Liver (tissue), 9 donors: ENCODE results near the gene GABBR2. TPM values are rescaled to one million over a fixed set of nuclear protein-coding genes. Genes with fewer than 3 reads are reported as not detected.

Source experiments
- DNase-seq: peaks from one replicate; pipeline ENCODE4 v3.0.0-alpha.2; 2017; ENCODE audit warnings: low spot score
- H3K27ac ChIP-seq, 2 donors: one replicate each; pipeline ENCODE4 v1.7.0; 2013; ENCODE audit warnings: inconsistent platforms in 2 of 2, low read length in 2 of 2, control low read depth in 1 of 2, low read depth in 1 of 2, mild to moderate bottlenecking in 1 of 2
- H3K27me3 ChIP-seq, 4 donors: one replicate each; pipeline versions ENCODE4 v1.6.1 to v1.7.0; 2013; ENCODE audit warnings: low read length in 3 of 4, inconsistent platforms in 1 of 4, mild to moderate bottlenecking in 1 of 4, moderate library complexity in 1 of 4; ENCODE audit not compliant: control insufficient read depth in 4 of 4, insufficient read depth in 4 of 4
- H3K36me3 ChIP-seq, 4 donors: one replicate each; pipeline versions ENCODE4 v1.6.1 to v1.7.0; 2013; ENCODE audit warnings: low read length in 3 of 4, mild to moderate bottlenecking in 3 of 4, low read depth in 1 of 4, moderate library complexity in 1 of 4; ENCODE audit not compliant: control insufficient read depth in 4 of 4, insufficient read depth in 3 of 4
- H3K4me1 ChIP-seq, 4 donors: one replicate each; pipeline versions ENCODE4 v1.6.1 to v1.7.0; 2013; ENCODE audit warnings: low read length in 3 of 4, mild to moderate bottlenecking in 3 of 4, moderate library complexity in 1 of 4; ENCODE audit not compliant: control insufficient read depth in 4 of 4, insufficient read depth in 4 of 4
- H3K4me3 ChIP-seq, 3 donors: one replicate each; pipeline versions ENCODE4 v1.6.1 to v1.7.0; 2013; ENCODE audit warnings: low read length in 3 of 3, control low read depth in 1 of 3, low read depth in 1 of 3, mild to moderate bottlenecking in 1 of 3
- H3K9ac ChIP-seq, 2 donors: one replicate each; pipeline ENCODE4 v1.7.0; 2013; ENCODE audit warnings: low read length in 2 of 2, mild to moderate bottlenecking in 2 of 2, moderate library complexity in 2 of 2, control low read depth in 1 of 2, low read depth in 1 of 2
- H3K9me3 ChIP-seq, 4 donors: one replicate each; pipeline versions ENCODE4 v1.6.1 to v1.7.0; 2013; ENCODE audit warnings: low read length in 3 of 4; ENCODE audit not compliant: control insufficient read depth in 4 of 4
- ATF3 ChIP-seq: IDR thresholded peaks from 2 replicates; pipeline ENCODE4 v1.6.1; 2016; ENCODE audit warnings: antibody characterized with exemption
- CTCF ChIP-seq: fragments of 150-350 bp; IDR thresholded peaks from 2 replicates; pipeline ENCODE4 v1.5.1; 2017; ENCODE audit warnings: improper control_type of control experiment, low read depth, low read length; ENCODE audit not compliant: missing input control
- EGR1 ChIP-seq, 2 donors: IDR thresholded peaks; 2 replicates each; pipeline ENCODE4 v1.6.1; 2016 to 2018; ENCODE audit warnings: antibody characterized with exemption in 2 of 2, low read depth in 2 of 2
- FOXA1 ChIP-seq: IDR thresholded peaks from 2 replicates; pipeline ENCODE4 v1.6.1; 2016; ENCODE audit warnings: antibody characterized with exemption
- FOXA2 ChIP-seq: IDR thresholded peaks from 2 replicates; pipeline ENCODE4 v1.6.1; 2016; ENCODE audit warnings: antibody characterized with exemption
- GABPA ChIP-seq, 2 donors: IDR thresholded peaks in 1 of 2; conservative IDR thresholded peaks in 1 of 2; 2 replicates each; pipeline ENCODE4 v1.6.1; 2016; ENCODE audit warnings: antibody characterized with exemption in 2 of 2, mild to moderate bottlenecking in 1 of 2, moderate library complexity in 1 of 2
- HNF4A ChIP-seq, 2 donors: conservative IDR thresholded peaks; 2 replicates each; pipeline ENCODE4 v1.6.1; 2016; ENCODE audit warnings: antibody characterized with exemption in 2 of 2, mild to moderate bottlenecking in 2 of 2
- HNF4G ChIP-seq: IDR thresholded peaks from 2 replicates; pipeline ENCODE4 v1.6.1; 2016; ENCODE audit warnings: antibody characterized with exemption
- JUND ChIP-seq, 2 donors: IDR thresholded peaks; 2 replicates each; pipeline ENCODE4 v1.6.1; 2016; ENCODE audit warnings: antibody characterized with exemption in 2 of 2
- MAX ChIP-seq: IDR thresholded peaks from 2 replicates; pipeline ENCODE4 v1.6.1; 2016; ENCODE audit warnings: antibody characterized with exemption
- RAD21 ChIP-seq, 2 donors: IDR thresholded peaks; 2 replicates each; pipeline ENCODE4 v1.6.1; 2016; ENCODE audit warnings: antibody characterized with exemption in 2 of 2, mild to moderate bottlenecking in 2 of 2
- REST ChIP-seq: IDR thresholded peaks from 2 replicates; pipeline ENCODE4 v1.6.1; 2016; ENCODE audit warnings: antibody characterized with exemption, mild to moderate bottlenecking
- RXRA ChIP-seq, 2 donors: IDR thresholded peaks; 2 replicates each; pipeline ENCODE4 v1.6.1; 2017 to 2018; ENCODE audit warnings: antibody characterized with exemption in 2 of 2, mild to moderate bottlenecking in 1 of 2
- SP1 ChIP-seq: IDR thresholded peaks from 2 replicates; pipeline ENCODE4 v1.6.1; 2018; ENCODE audit warnings: antibody characterized with exemption, mild to moderate bottlenecking
- TAF1 ChIP-seq: conservative IDR thresholded peaks from 2 replicates; pipeline ENCODE4 v1.6.1; 2016; ENCODE audit warnings: antibody characterized with exemption, mild to moderate bottlenecking
- ZBTB33 ChIP-seq: IDR thresholded peaks from 2 replicates; pipeline ENCODE4 v1.6.1; 2016; ENCODE audit warnings: antibody characterized with exemption
- WGBS: extraction: QIAGEN DNeasy Blood & Tissue Kit; methylation state at CpG from one replicate; pipeline ENCODE4 v1.1.7; 2013; 5-methylcytosine and 5-hydroxymethylcytosine counted together
- polyA plus RNA-seq, 2 donors: library from polyadenylated mRNA; stranded (reverse) in 1 of 2; unstranded in 1 of 2; fragments of 200-250 nt in 1 of 2; fragments of >200 nt in 1 of 2; fragmentation: Nextera tagmentation in 1 of 2; extraction: Ambion mirVana in 1 of 2; gene quantifications; one replicate each; pipeline versions ENCODE4 v1.2.1 to v1.2.3, GENCODE V29; 2013 to 2015
- total RNA-seq, 2 donors: library from RNA; depleted of rRNA; stranded (reverse); fragments of >200 nt; gene quantifications; one replicate each; pipeline ENCODE4 v1.2.3, GENCODE V29; 2014
- donor health status: healthy.
- donor health status: healthy.
- donor health status: healthy.
- donor health status: healthy.
- donor health status: healthy.

Gene GABBR2
- total and polyA plus RNA-seq, 4 donors: 0.03 to 0.23 (median 0.08) TPM; not detected in 1

- H3K4me1 ChIP-seq: no peaks in the 10 kb centered on the region
- no peaks in the 10 kb centered on the region for H3K27me3 ChIP-seq
- no peak for DNase-seq
- no peak overlapping the region for H3K4me3 ChIP-seq
- TF ChIP-seq MAX: no peak
- TF ChIP-seq REST: no peak
- TF ChIP-seq JUND (IDR thresholded peaks at IDR 0.05): no peak
- no peak for TF ChIP-seq FOXA2
- TF ChIP-seq FOXA1: no peak
- no peak for TF ChIP-seq RXRA (IDR thresholded peaks at IDR 0.05)
- no peak for TF ChIP-seq ATF3
- no peak for TF ChIP-seq EGR1 (IDR thresholded peaks at IDR 0.05; ENCODE audit: low read depth in 2 of 2)
- no peak for TF ChIP-seq HNF4G
- no peak for TF ChIP-seq CTCF
- no peak for TF ChIP-seq TAF1
- no peak for TF ChIP-seq HNF4A (conservative IDR thresholded peaks at IDR 0.05)
- no peak for TF ChIP-seq SP1
- WGBS: 93% methylated on average over 7 of the region's 7 CpGs
- H3K9ac ChIP-seq: no peak overlapping the region
- H3K27ac ChIP-seq: no peak overlapping the region
- H3K36me3 ChIP-seq: no peaks in the 10 kb centered on the region
- H3K9me3 ChIP-seq: no peaks in the 10 kb centered on the region
Measured at GRCh38 chr9:98692392-98692791, 16.3 kb downstream of the GABBR2 start.

- TF ChIP-seq EGR1 (IDR thresholded peaks at IDR 0.05; ENCODE audit: low read depth in 2 of 2) (no peak), FOXA2 (no peak), SP1 (no peak), GABPA (IDR thresholded peaks at IDR 0.05 in 1 of 2, conservative IDR thresholded peaks at IDR 0.05 in 1 of 2) (no peak), HNF4A (conservative IDR thresholded peaks at IDR 0.05) (no peak), JUND (IDR thresholded peaks at IDR 0.05) (no peak), RAD21 (IDR thresholded peaks at IDR 0.05) (no peak), ATF3 (no peak), HNF4G (no peak), ZBTB33 (no peak)
- WGBS: 92% methylated on average over 3 of the region's 3 CpGs
- H3K4me3 ChIP-seq: no peak overlapping the region
- DNase-seq: no peak
- H3K4me1 ChIP-seq: no peaks in the 10 kb centered on the region
- H3K36me3 ChIP-seq: no peaks in the 10 kb centered on the region
- no peak overlapping the region for H3K9ac ChIP-seq
- H3K27ac ChIP-seq: no peak overlapping the region
- no peaks in the 10 kb centered on the region for H3K9me3 ChIP-seq
- no peaks in the 10 kb centered on the region for H3K27me3 ChIP-seq
Measured at GRCh38 chr9:98691890-98692289, 16.8 kb downstream of the GABBR2 start.
